ENCODE data around the gene MYH16. TPM values are rescaled to one million over a fixed set of nuclear protein-coding genes. Genes with fewer than 3 reads are reported as not detected.
"Not testable (repeated sequence)": the region's sequence is repeated elsewhere in the genome, so short reads cannot be mapped to it uniquely, and the experiment has no call there.

Gene MYH16
- 2.8 and 4.7 TPM in 2 replicates for total RNA-seq (2014; rRNA removed)
- Bru-seq, nascent RNA, result percentile 19 among the genes with signal in this experiment
- percentile 18 among the genes with signal in this experiment for BruChase-seq, experiment 1, labeled RNA remaining after a 6-hour chase
- percentile 11 among the genes with signal in this experiment for BruChase-seq, experiment 2, labeled RNA remaining after a 2-hour chase
- long read RNA-seq, partial matches to known transcripts, result 0 of 15 reads
- long read RNA-seq, other reads (novel, unspliced or antisense), result 15 of 15 reads

GRCh38 chr7:99272476-99273045, at the start of gene MYH16:
TSS of gene MYH16 (plus strand) at chr7:99272839.
- peaks cover 44% of the 10 kb centered on the region for H3K4me1 ChIP-seq (ENCODE audit: insufficient read depth, low read length)
- intact Hi-C loops (cut with micrococcal nuclease), result loop anchor here (5.0 kb wide), 1 partner anchor 50 kb away; no protein-coding TSS in a partner anchor
- H3K4me3 ChIP-seq (ENCODE audit: low read length), result no peak within 1 kb of the TSS
- TF ChIP-seq EZH2phosphoT487 (IDR thresholded peaks at IDR 0.05; ENCODE audit: borderline replicate concordance, low read length), result no peak
- TF ChIP-seq, protein P1, sequence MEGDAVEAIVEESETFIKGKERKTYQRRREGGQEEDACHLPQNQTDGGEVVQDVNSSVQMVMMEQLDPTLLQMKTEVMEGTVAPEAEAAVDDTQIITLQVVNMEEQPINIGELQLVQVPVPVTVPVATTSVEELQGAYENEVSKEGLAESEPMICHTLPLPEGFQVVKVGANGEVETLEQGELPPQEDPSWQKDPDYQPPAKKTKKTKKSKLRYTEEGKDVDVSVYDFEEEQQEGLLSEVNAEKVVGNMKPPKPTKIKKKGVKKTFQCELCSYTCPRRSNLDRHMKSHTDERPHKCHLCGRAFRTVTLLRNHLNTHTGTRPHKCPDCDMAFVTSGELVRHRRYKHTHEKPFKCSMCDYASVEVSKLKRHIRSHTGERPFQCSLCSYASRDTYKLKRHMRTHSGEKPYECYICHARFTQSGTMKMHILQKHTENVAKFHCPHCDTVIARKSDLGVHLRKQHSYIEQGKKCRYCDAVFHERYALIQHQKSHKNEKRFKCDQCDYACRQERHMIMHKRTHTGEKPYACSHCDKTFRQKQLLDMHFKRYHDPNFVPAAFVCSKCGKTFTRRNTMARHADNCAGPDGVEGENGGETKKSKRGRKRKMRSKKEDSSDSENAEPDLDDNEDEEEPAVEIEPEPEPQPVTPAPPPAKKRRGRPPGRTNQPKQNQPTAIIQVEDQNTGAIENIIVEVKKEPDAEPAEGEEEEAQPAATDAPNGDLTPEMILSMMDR (conservative IDR thresholded peaks at IDR 0.05; ENCODE audit: low read depth, low read length), result no peak
- no peak for TF ChIP-seq EZH2 (IDR thresholded peaks at IDR 0.05; ENCODE audit: low read length, unreplicated experiment)
- no peaks in the 10 kb centered on the region for H3K36me3 ChIP-seq (ENCODE audit: low read depth, low read length)
- ChIA-PET POLR2A (ENCODE audit: unreplicated experiment) (no interaction called here), CTCF (interaction anchor here (0.5 kb wide), 1 partner anchor 25 kb away, joined by 4 read pairs; no protein-coding TSS in a partner anchor)
- no peaks in the 10 kb centered on the region for H3F3A ChIP-seq (ENCODE audit: low read length, unreplicated experiment)
- H3K27ac ChIP-seq (ENCODE audit: low read length), result peak within 1 kb of the TSS; percentile 98
- ATAC-seq (no peak), DNase-seq (peak; percentile 61)
- H3K27me3 ChIP-seq (ENCODE audit: low read length), result no peaks in the 10 kb centered on the region
- no peaks in the 10 kb centered on the region for H3K9me3 ChIP-seq (ENCODE audit: low read length)
- peak within 1 kb of the TSS; percentile 71 for H3K4me2 ChIP-seq (ENCODE audit: low read length)
- no peaks in the 10 kb centered on the region for H3K79me2 ChIP-seq (ENCODE audit: low read length)
- H4K20me1 ChIP-seq (ENCODE audit: low read length), result no peaks in the 10 kb centered on the region
- BruUV-seq (replicated peaks), result no TSS peak
- peak within 1 kb of the TSS; percentile 82 for H3K9ac ChIP-seq (ENCODE audit: low read length)
- H2AFZ ChIP-seq (ENCODE audit: low read length), result no peak within 1 kb of the TSS
- no peaks in the 10 kb centered on the region for H3K9me2 ChIP-seq (replicated peaks; ENCODE audit: low read length)

DNA sequence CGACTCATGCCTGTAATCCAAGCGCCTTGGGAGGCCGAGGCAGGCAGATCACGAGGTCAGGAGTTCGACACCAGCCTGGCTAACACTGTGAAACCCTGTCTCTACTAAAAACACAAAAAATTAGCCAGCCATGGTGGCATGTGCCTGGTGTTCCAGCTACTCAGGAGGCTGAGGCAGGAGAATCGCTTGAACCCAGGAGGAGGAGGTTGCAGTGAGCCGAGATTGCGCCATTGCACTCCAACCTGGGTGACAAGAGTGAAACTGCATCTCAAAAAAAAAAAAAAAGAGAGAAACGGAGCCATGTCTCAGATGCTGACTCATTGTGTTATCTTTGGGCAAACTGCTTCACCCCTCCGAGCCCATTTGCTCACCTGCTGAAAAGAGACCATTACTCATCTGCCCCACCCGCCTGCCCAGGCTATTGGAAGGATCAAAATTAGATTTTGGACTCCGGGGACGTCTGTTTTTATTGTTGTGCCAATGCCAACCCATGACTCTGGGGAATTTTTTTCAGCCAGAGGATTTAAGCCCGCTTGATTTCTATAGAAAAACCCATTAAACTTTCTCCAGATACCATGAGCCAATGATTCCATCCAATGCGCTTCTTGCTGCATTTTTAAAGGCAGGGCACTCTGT, 48.3 kb upstream of the MYH16 start:
- H3K4me1 ChIP-seq (ENCODE audit: insufficient read depth, low read length), result peaks cover 21% of the 10 kb centered on the region
- H4K20me1 ChIP-seq (ENCODE audit: low read length); BruUV-seq (replicated peaks); H3K36me3 ChIP-seq (ENCODE audit: low read depth, low read length); H3K79me2 ChIP-seq (ENCODE audit: low read length); POLR2A ChIA-PET (ENCODE audit: unreplicated experiment); H3K9me2 ChIP-seq (replicated peaks; ENCODE audit: low read length); H3K27me3 ChIP-seq (ENCODE audit: low read length); H3F3A ChIP-seq (ENCODE audit: low read length, unreplicated experiment); H3K9me3 ChIP-seq (ENCODE audit: low read length): not testable (repeated sequence)
- CTCF ChIA-PET, result interaction anchor here (0.6 kb wide), 1 partner anchor 12 kb away, joined by 4 read pairs; no protein-coding TSS in a partner anchor
- H3K4me2 ChIP-seq (ENCODE audit: low read length), result peak overlapping the region; percentile 75
- H3K27ac ChIP-seq (ENCODE audit: low read length), result peak overlapping the region; percentile 98
- ATAC-seq (peak; percentile 90), DNase-seq (peak; percentile 95)
- intact Hi-C loops (cut with micrococcal nuclease), result loop anchor here (1.0 to 5.0 kb wide), 2 partner anchors 14 to 48 kb away; partner anchors contain the start of gene MYH16
- peak overlapping the region; percentile 20; the same call in 1 of the 2 replicates for H3K4me3 ChIP-seq (ENCODE audit: low read length)
- peak overlapping the region; percentile 72 for H2AFZ ChIP-seq (ENCODE audit: low read length)
- H3K9ac ChIP-seq (ENCODE audit: low read length), result peak overlapping the region; percentile 78

DNA sequence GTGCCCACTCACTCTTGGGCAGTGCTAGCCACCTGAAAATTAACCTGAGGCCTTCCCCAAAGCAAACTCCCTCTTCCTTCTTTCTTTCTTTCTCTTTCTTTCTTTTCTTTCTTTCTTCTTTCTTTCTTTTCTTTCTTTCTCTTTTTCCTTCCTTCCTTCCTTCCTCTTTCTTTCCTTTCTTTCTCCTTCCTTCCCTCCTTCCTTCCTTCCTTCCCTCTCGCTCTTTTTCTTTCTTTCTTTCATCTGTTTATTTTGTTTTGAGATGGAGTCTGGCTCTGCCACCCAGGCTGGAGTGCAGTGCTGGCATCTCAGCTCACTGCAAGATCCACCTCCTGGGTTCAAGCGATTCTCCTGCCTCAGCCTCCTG, 47.8 kb upstream of the MYH16 start:
- Histone ChIP-seq H3K4me2 (ENCODE audit: low read length) (peak overlapping the region; percentile 75), H3K79me2 (ENCODE audit: low read length) (no peaks in the 10 kb centered on the region), H3K36me3 (ENCODE audit: low read depth, low read length) (no peaks in the 10 kb centered on the region), H3K4me3 (ENCODE audit: low read length) (peak overlapping the region; percentile 20; the same call in 1 of the 2 replicates), H3K4me1 (ENCODE audit: insufficient read depth, low read length) (peaks cover 21% of the 10 kb centered on the region), H3K9me3 (ENCODE audit: low read length) (no peaks in the 10 kb centered on the region), H4K20me1 (ENCODE audit: low read length) (no peaks in the 10 kb centered on the region), H3K9ac (ENCODE audit: low read length) (peak overlapping the region; percentile 78), H3K27ac (ENCODE audit: low read length) (peak overlapping the region; percentile 98), H3F3A (ENCODE audit: low read length, unreplicated experiment) (no peaks in the 10 kb centered on the region), H3K27me3 (ENCODE audit: low read length) (no peaks in the 10 kb centered on the region), H2AFZ (ENCODE audit: low read length) (peak overlapping the region; percentile 72; the same call in 1 of the 2 replicates), H3K9me2 (replicated peaks; ENCODE audit: low read length) (no peaks in the 10 kb centered on the region)
- ATAC-seq (0 out of 2 replicates have a peak, but pooled peaks have one; percentile 9), DNase-seq (no peak)
- POLR2A ChIA-PET (ENCODE audit: unreplicated experiment), result interaction anchor here (0.7 to 0.9 kb wide), 2 partner anchors 15 to 35 kb away, joined by 3 to 27 read pairs; no protein-coding TSS in a partner anchor
- no peak for TF ChIP-seq EZH2 (IDR thresholded peaks at IDR 0.05; ENCODE audit: low read length, unreplicated experiment)
- TF ChIP-seq EZH2phosphoT487 (IDR thresholded peaks at IDR 0.05; ENCODE audit: borderline replicate concordance, low read length), result no peak
- TF ChIP-seq, protein P1 (conservative IDR thresholded peaks at IDR 0.05; ENCODE audit: low read depth, low read length), result no peak
- intact Hi-C loops (cut with micrococcal nuclease), result loop anchor here (1.0 to 5.0 kb wide), 2 partner anchors 15 to 47 kb away; partner anchors contain the start of gene MYH16
- TSS peak; percentile 79 for BruUV-seq (replicated peaks)
- CTCF ChIA-PET, result interaction anchor here (0.6 kb wide), 1 partner anchor 13 kb away, joined by 4 read pairs; no protein-coding TSS in a partner anchor
